Large intestine (tissue), 3 donors: ENCODE results near the gene SLC7A6OS. TPM values are rescaled to one million over a fixed set of nuclear protein-coding genes. Genes with fewer than 3 reads are reported as not detected.

Source experiments
- DNase-seq, 2 donors: peaks; one replicate each; pipeline versions ENCODE4 v3.0.0 to v3.0.0-alpha.2; 2013
- H3K27ac ChIP-seq: one replicate; pipeline ENCODE4 v1.5.1; 2013; ENCODE audit warnings: low read length
- H3K27me3 ChIP-seq: 2 replicates; pipeline ENCODE4 v1.6.1; 2013; ENCODE audit warnings: low read length; ENCODE audit not compliant: control insufficient read depth, insufficient read depth
- H3K36me3 ChIP-seq: 2 replicates; pipeline ENCODE4 v1.6.1; 2013; ENCODE audit warnings: low read length; ENCODE audit not compliant: control insufficient read depth, insufficient read depth
- H3K4me1 ChIP-seq: one replicate; pipeline ENCODE4 v1.6.1; 2013; ENCODE audit warnings: low read length; ENCODE audit not compliant: control insufficient read depth, insufficient read depth
- H3K4me3 ChIP-seq: one replicate; pipeline ENCODE4 v1.5.1; 2013; ENCODE audit warnings: low read length
- H3K9me3 ChIP-seq: one replicate; pipeline ENCODE4 v1.6.1; 2013; ENCODE audit warnings: mild to moderate bottlenecking, low read depth, low read length, moderate library complexity; ENCODE audit not compliant: control insufficient read depth
- WGBS: methylation state at CpG from one replicate; pipeline ENCODE4 v1.1.5; 2013; ENCODE audit warnings: low lambda C conversion rate; ENCODE audit not compliant: insufficient coverage; 5-methylcytosine and 5-hydroxymethylcytosine counted together
- polyA plus RNA-seq: library from polyadenylated mRNA; unstranded; fragments of 120-200 nt; gene quantifications from one replicate; pipeline ENCODE4 v1.2.1, GENCODE V29; 2013

SLC7A6OS gene
- polyA plus RNA-seq, 1 donor: 19.9 TPM

- no peak for DNase-seq
- H3K27me3 ChIP-seq: no peaks in the 10 kb centered on the region
- no peaks in the 10 kb centered on the region for H3K9me3 ChIP-seq
- WGBS: 68% methylated on average over 5 of the region's 11 CpGs
- H3K27ac ChIP-seq: no peak overlapping the region
- H3K36me3 ChIP-seq: peaks cover 85% of the 10 kb centered on the region
- peaks cover 5% of the 10 kb centered on the region for H3K4me1 ChIP-seq
- H3K4me3 ChIP-seq: no peak overlapping the region
These were observed 10.9 kb downstream of the SLC7A6OS start for GRCh38 chr16:68299571-68300453.

GRCh38 chr16:68298907-68299561, 11.7 kb downstream of the SLC7A6OS start:
- Histone ChIP-seq H3K27ac (no peak overlapping the region), H3K27me3 (no peaks in the 10 kb centered on the region), H3K4me1 (peaks cover 5% of the 10 kb centered on the region), H3K36me3 (peaks cover 84% of the 10 kb centered on the region), H3K9me3 (no peaks in the 10 kb centered on the region), H3K4me3 (no peak overlapping the region)
- no peak for DNase-seq
- no CpG with 5 or more reads among the region's 5 CpGs for WGBS

- H3K4me3 ChIP-seq: no peak overlapping the region
- peaks cover 5% of the 10 kb centered on the region for H3K4me1 ChIP-seq
- H3K9me3 ChIP-seq: no peaks in the 10 kb centered on the region
- no peak overlapping the region for H3K27ac ChIP-seq
- no peaks in the 10 kb centered on the region for H3K27me3 ChIP-seq
- DNase-seq: no peak
- H3K36me3 ChIP-seq: peaks cover 83% of the 10 kb centered on the region
- WGBS: no CpG with 5 or more reads among the region's 3 CpGs
These were observed 12.4 kb downstream of the SLC7A6OS start for GRCh38 chr16:68298312-68298711.

DNA sequence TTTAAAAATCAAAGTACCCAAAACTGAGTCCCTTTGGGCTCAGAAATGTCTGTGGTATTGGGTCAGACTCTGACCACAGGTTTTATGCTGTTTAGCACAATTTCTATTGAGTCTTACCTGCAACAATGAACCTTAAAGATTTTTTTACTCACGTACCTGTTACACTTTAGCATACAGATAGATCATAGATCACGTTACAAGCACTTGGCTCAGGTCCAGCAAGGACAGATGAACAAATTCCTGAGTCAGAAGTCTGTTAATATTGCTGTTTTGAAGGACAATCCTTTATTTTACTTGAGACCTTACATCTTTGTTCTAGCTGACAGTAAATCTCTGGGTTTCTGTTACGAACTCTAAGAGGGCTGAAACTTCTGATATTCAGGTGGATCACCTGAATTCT, 12.8 kb downstream of the SLC7A6OS start:
- no peaks in the 10 kb centered on the region for H3K9me3 ChIP-seq
- H3K4me1 ChIP-seq: peaks cover 5% of the 10 kb centered on the region
- no peak overlapping the region for H3K4me3 ChIP-seq
- peak; percentile 28 to 61 for DNase-seq
- H3K27ac ChIP-seq: no peak overlapping the region
- no peaks in the 10 kb centered on the region for H3K27me3 ChIP-seq
- WGBS: 26% methylated on average over 2 of the region's 3 CpGs
- H3K36me3 ChIP-seq: peaks cover 82% of the 10 kb centered on the region

DNA sequence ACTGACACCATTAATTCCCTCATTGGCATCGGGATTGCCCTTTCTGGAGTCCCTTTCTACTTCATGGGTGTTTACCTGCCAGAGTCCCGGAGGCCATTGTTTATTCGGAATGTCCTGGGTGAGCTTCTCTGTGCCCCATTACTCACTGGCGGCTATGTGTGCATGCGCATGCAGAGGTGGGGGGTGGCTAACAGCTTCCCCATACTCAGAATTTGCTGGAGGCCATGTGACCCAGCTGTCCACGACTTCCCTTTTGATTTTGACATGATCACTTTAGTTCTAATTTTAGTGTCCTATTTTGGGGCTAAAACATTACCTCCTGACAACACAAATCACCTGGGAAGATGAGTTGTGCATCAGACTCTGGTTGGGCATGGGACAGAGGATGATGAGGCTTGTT, 14.1 kb downstream of the SLC7A6OS start:
- no CpG with 5 or more reads among the region's 6 CpGs for WGBS
- Histone ChIP-seq H3K27me3 (no peaks in the 10 kb centered on the region), H3K4me1 (peaks cover 5% of the 10 kb centered on the region), H3K27ac (no peak overlapping the region), H3K9me3 (no peaks in the 10 kb centered on the region), H3K36me3 (peaks cover 80% of the 10 kb centered on the region), H3K4me3 (no peak overlapping the region)
- DNase-seq: no peak

DNA sequence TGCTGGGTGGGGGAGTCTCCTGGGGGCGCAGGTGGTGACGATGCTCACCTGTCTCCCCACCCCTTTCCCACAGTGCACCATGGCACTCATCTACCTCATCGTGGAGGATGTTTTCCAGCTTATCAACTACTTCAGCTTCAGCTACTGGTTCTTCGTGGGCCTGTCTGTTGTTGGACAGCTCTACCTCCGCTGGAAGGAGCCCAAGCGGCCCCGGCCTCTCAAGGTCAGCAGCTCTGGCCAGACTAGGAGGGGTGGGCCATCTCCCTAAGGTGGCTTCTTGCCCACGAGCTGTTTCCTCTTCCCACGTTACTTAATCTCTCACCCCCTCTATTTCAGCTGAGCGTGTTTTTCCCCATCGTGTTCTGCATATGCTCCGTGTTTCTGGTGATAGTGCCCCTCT, 14.5 kb downstream of the SLC7A6OS start:
- DNase-seq: no peak
- Histone ChIP-seq H3K9me3 (no peaks in the 10 kb centered on the region), H3K27me3 (no peaks in the 10 kb centered on the region), H3K27ac (no peak overlapping the region), H3K4me3 (no peak overlapping the region), H3K4me1 (peaks cover 5% of the 10 kb centered on the region), H3K36me3 (peaks cover 81% of the 10 kb centered on the region)
- WGBS: 96% methylated on average over 4 of the region's 12 CpGs

- H3K27me3 ChIP-seq: no peaks in the 10 kb centered on the region
- H3K4me1 ChIP-seq: no peaks in the 10 kb centered on the region
- H3K36me3 ChIP-seq: peaks cover 63% of the 10 kb centered on the region
- no peak for DNase-seq
- H3K9me3 ChIP-seq: no peaks in the 10 kb centered on the region
- 100% methylated on average over 1 of the region's 5 CpGs for WGBS
- H3K27ac ChIP-seq: no peak overlapping the region
- no peak overlapping the region for H3K4me3 ChIP-seq
These were observed 18.3 kb downstream of the SLC7A6OS start for GRCh38 chr16:68292425-68292824.

DNA sequence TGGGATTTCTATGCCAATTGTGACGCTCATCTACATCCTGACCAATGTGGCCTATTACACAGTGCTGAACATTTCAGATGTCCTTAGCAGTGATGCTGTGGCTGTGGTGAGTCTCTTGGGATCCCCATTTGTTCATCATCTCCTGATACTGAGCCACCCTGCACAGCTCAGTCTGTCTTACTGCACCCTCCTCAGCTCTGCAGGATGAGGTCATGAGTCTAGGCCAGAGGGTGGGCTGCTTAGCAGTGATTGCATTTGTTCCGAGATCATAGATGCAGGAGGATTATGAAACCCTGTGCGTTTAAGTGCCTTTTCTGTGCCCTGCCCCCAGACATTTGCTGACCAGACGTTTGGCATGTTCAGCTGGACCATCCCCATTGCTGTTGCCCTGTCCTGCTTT, 19.5 kb downstream of the SLC7A6OS start:
- H3K9me3 ChIP-seq: no peaks in the 10 kb centered on the region
- no peak overlapping the region for H3K27ac ChIP-seq
- H3K4me3 ChIP-seq: no peak overlapping the region
- no peaks in the 10 kb centered on the region for H3K4me1 ChIP-seq
- H3K27me3 ChIP-seq: no peaks in the 10 kb centered on the region
- peaks cover 54% of the 10 kb centered on the region for H3K36me3 ChIP-seq
- WGBS: no CpG with 5 or more reads among the region's 4 CpGs
- DNase-seq: no peak

- Histone ChIP-seq H3K27ac (no peak overlapping the region), H3K9me3 (no peaks in the 10 kb centered on the region), H3K27me3 (no peaks in the 10 kb centered on the region), H3K4me1 (no peaks in the 10 kb centered on the region), H3K36me3 (peaks cover 49% of the 10 kb centered on the region), H3K4me3 (no peak overlapping the region)
- DNase-seq: no peak
- WGBS: no CpG with 5 or more reads among the region's 6 CpGs
These were observed 20.3 kb downstream of the SLC7A6OS start for GRCh38 chr16:68290450-68290849.

DNA sequence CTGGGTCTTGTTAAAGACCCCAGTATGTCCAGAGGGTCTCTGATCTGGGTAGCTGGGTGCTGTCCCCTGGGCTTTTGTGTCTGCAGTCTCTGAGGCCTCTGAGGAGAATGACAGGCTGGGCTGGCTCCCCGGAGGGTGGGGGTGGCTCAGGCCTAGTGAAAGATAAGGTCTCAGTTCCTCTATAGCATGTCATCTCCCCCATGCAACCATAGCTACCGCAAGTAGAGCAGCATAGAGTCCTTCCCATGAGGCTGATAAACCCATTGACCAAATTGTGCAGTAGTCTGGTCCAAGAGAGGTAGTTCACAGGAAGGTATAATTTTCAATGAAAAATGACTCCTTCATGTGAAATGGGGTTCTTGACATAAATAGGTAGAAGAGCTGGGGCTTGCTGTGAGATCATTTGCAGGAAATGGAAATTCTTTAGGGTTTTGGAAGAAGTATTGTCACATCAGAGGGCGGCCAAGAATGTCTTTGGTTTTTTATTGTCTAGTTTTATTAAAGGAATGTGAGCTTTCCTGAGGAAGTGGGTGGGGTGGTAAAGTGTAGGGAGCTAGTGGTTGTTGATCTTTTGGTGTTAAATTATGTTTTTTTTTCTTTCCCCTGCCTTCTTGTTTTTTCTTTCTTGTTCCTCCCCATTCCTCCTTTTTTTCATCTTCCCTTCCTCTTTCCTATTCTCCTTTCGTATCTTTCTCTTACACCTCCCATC, 21.0 kb downstream of the SLC7A6OS start:
- Histone ChIP-seq H3K4me1 (no peaks in the 10 kb centered on the region), H3K9me3 (no peaks in the 10 kb centered on the region), H3K27ac (no peak overlapping the region), H3K27me3 (no peaks in the 10 kb centered on the region), H3K36me3 (peaks cover 48% of the 10 kb centered on the region), H3K4me3 (no peak overlapping the region)
- WGBS: 85% methylated on average over 1 of the region's 4 CpGs
- DNase-seq: no peak
